Measurements from ENCODE around the gene H1-8.

GRCh38 chr3:129577366-129577765 lies 34.4 kb downstream of the H1-8 start:
- TF ChIP-seq CSDC2 (CRISPR knock-in tag; IDR thresholded peaks at IDR 0.05) = no peak
- no peak for TF ChIP-seq TOX (CRISPR knock-in tag; IDR thresholded peaks at IDR 0.05; ENCODE audit: borderline replicate concordance)
- no peak for TF ChIP-seq ZFP3 (CRISPR knock-in tag; IDR thresholded peaks at IDR 0.05)
- no peak for TF ChIP-seq SNAI2 (CRISPR knock-in tag; IDR thresholded peaks at IDR 0.05)
- no peak for TF ChIP-seq ZNF70 (CRISPR knock-in tag; IDR thresholded peaks at IDR 0.05)
- TF ChIP-seq ZNF565 (CRISPR knock-in tag; conservative IDR thresholded peaks at IDR 0.05; ENCODE audit: low read depth) = no peak
- TF ChIP-seq PPARA (CRISPR knock-in tag; IDR thresholded peaks at IDR 0.05; ENCODE audit: borderline replicate concordance) = no peak
- TF ChIP-seq RARB (CRISPR knock-in tag; IDR thresholded peaks at IDR 0.05) = no peak
- TF ChIP-seq CSRNP3 (CRISPR knock-in tag; IDR thresholded peaks at IDR 0.05) = no peak
- TF ChIP-seq CREB5 (CRISPR knock-in tag; IDR thresholded peaks at IDR 0.05; ENCODE audit: low read depth) = no peak
- no peak for TF ChIP-seq BACH2 (CRISPR knock-in tag; IDR thresholded peaks at IDR 0.05; ENCODE audit: borderline replicate concordance)
